H1 (cell line): Measurements from ENCODE around the gene RAB6D. TPM values are rescaled to one million over a fixed set of nuclear protein-coding genes. Genes with fewer than 3 reads are reported as not detected.
"Not testable (repeated sequence)": the region's sequence is repeated elsewhere in the genome, so short reads cannot be mapped to it uniquely, and the experiment has no call there.

Experiments used
- CTCF ChIA-PET: fragments of 300-600 bp; sonication (Branson Sonifier 250); formaldehyde crosslinking; loops from one replicate; lab custom pipeline; 2021; ENCODE audit not compliant: partially characterized antibody; lab: Charles Lee
- POLR2A ChIA-PET: fragments of 300-600 bp; sonication (Branson Sonifier 250); formaldehyde crosslinking; loops from one replicate; lab custom pipeline; 2021; ENCODE audit warnings: inconsistent platforms; ENCODE audit not compliant: partially characterized antibody; lab: Charles Lee
- DNase-seq, 2 experiments: peaks; one replicate each; pipeline versions ENCODE4 v3.0.0 to v3.0.0-alpha.2; 2010 to 2022; ENCODE audit warnings: low spot score in 2 of 2, low read depth in 1 of 2, mixed read lengths in 1 of 2
- FAIRE-seq: peaks from 2 replicates; lab custom pipeline; 2011; peaks lifted over from hg19 to GRCh38; lab: Jason Lieb, UNC
- H2AFZ ChIP-seq: 2 replicates; pipeline ENCODE4 v1.8.1; 2012; ENCODE audit warnings: low read length, inconsistent platforms
- H2AK5ac ChIP-seq: 2 replicates; pipeline ENCODE4 v1.6.1; 2013; ENCODE audit warnings: low read depth, low read length
- H2BK120ac ChIP-seq: replicated peaks from 2 replicates; pipeline ENCODE3; 2013; ENCODE audit warnings: low read depth, low read length, inconsistent platforms
- H2BK12ac ChIP-seq: 2 replicates; pipeline ENCODE4 v1.6.1; 2013; ENCODE audit warnings: low read depth, low read length
- H2BK15ac ChIP-seq: 2 replicates; pipeline ENCODE4 v1.6.1; 2013; ENCODE audit warnings: low read length
- H2BK20ac ChIP-seq: 2 replicates; pipeline ENCODE4 v1.6.1; 2013; ENCODE audit warnings: low read length
- H2BK5ac ChIP-seq: 2 replicates; pipeline ENCODE4 v1.6.1; 2013; ENCODE audit warnings: low read depth, low read length
- H3K14ac ChIP-seq: 2 replicates; pipeline ENCODE4 v1.6.1; 2013; ENCODE audit warnings: inconsistent platforms; ENCODE audit not compliant: insufficient read length
- H3K18ac ChIP-seq: 2 replicates; pipeline ENCODE4 v1.6.1; 2013; ENCODE audit warnings: low read length; ENCODE audit errors: extremely low read depth
- H3K23ac ChIP-seq: 2 replicates; pipeline ENCODE4 v1.6.1; 2013; ENCODE audit warnings: inconsistent platforms; ENCODE audit not compliant: insufficient read length
- H3K23me2 ChIP-seq: 2 replicates; pipeline ENCODE4 v1.6.1; 2013; ENCODE audit warnings: low read depth, low read length
- H3K27ac ChIP-seq: 2 replicates; pipeline ENCODE4 v1.6.1; 2011; ENCODE audit warnings: low read depth, low read length, inconsistent platforms
- H3K27me3 ChIP-seq, 4 experiments: replicated peaks in 1 of 4; 1 replicate in 1 of 4; 2 replicates in 3 of 4; pipeline versions ENCODE4 v1.6.1 to v1.8.1; 2011 to 2013; ENCODE audit warnings: low read length in 3 of 4, mild to moderate bottlenecking in 3 of 4, inconsistent platforms in 2 of 4, mixed read lengths in 2 of 4, moderate library complexity in 1 of 4; ENCODE audit not compliant: control insufficient read depth in 3 of 4, insufficient read depth in 3 of 4; ENCODE audit errors: extremely low read depth in 1 of 4
- H3K36me3 ChIP-seq, 4 experiments: 2 replicates each; pipeline versions ENCODE4 v1.6.1 to v1.8.1; 2011 to 2013; ENCODE audit warnings: mild to moderate bottlenecking in 4 of 4, low read length in 3 of 4, moderate library complexity in 2 of 4, control low read depth in 1 of 4, inconsistent platforms in 1 of 4; ENCODE audit not compliant: insufficient read depth in 4 of 4, control insufficient read depth in 2 of 4
- H3K4ac ChIP-seq: replicated peaks from 2 replicates; pipeline ENCODE3; 2013; ENCODE audit warnings: low read length, low read depth, mixed read lengths, inconsistent platforms; ENCODE audit not compliant: insufficient read length
- H3K4me1 ChIP-seq, 4 experiments: replicated peaks in 1 of 4; 1 replicate in 1 of 4; 2 replicates in 3 of 4; pipeline versions ENCODE4 v1.6.1 to v1.8.1; 2011 to 2013; ENCODE audit warnings: low read length in 3 of 4, inconsistent platforms in 2 of 4, mixed read lengths in 1 of 4; ENCODE audit not compliant: insufficient read depth in 4 of 4, control insufficient read depth in 3 of 4
- H3K4me2 ChIP-seq, 2 experiments: 2 replicates each; pipeline versions ENCODE4 v1.6.1 to v1.8.1; 2011 to 2013; ENCODE audit warnings: low read depth in 2 of 2, low read length in 2 of 2, control low read depth in 1 of 2, inconsistent platforms in 1 of 2, mild to moderate bottlenecking in 1 of 2; ENCODE audit not compliant: insufficient read depth in 1 of 2
- H3K4me3 ChIP-seq, 4 experiments: fragments of 200-600, 300-600 bp in 1 of 4; sonication (generic), shearing (Covaris generic), sonication (Bioruptor Twin) in 1 of 4; 2 replicates each; pipeline versions ENCODE4 v1.5.1 to v1.8.1; 2011 to 2016; ENCODE audit warnings: low read length in 4 of 4, low read depth in 3 of 4, control low read depth in 2 of 4, inconsistent platforms in 2 of 4, mild to moderate bottlenecking in 2 of 4, mixed read lengths in 1 of 4, moderate library complexity in 1 of 4; ENCODE audit not compliant: insufficient read depth in 2 of 4; ENCODE audit errors: extremely low read depth in 1 of 4
- H3K56ac ChIP-seq: replicated peaks from 2 replicates; pipeline ENCODE3; 2013; ENCODE audit warnings: low read depth, mild to moderate bottlenecking, mixed read lengths, low read length, inconsistent platforms; ENCODE audit not compliant: insufficient read length
- H3K79me1 ChIP-seq: 2 replicates; pipeline ENCODE4 v1.6.1; 2013; ENCODE audit warnings: low read depth, low read length, control low read depth
- H3K79me2 ChIP-seq, 2 experiments: 2 replicates each; pipeline versions ENCODE4 v1.6.1 to v1.8.1; 2012 to 2013; ENCODE audit warnings: low read length in 2 of 2, mild to moderate bottlenecking in 2 of 2, inconsistent platforms in 1 of 2; ENCODE audit not compliant: insufficient read depth in 2 of 2, control insufficient read depth in 1 of 2
- H3K9ac ChIP-seq, 4 experiments: replicated peaks in 1 of 4; 1 replicate in 1 of 4; 2 replicates in 3 of 4; pipeline versions ENCODE4 v1.6.1 to v1.8.1; 2011 to 2013; ENCODE audit warnings: low read depth in 3 of 4, low read length in 3 of 4, control low read depth in 2 of 4, mild to moderate bottlenecking in 2 of 4, moderate library complexity in 2 of 4, inconsistent platforms in 1 of 4; ENCODE audit errors: extremely low read depth in 1 of 4
- H3K9me3 ChIP-seq, 2 experiments: 2 replicates each; pipeline versions ENCODE4 v1.6.1 to v1.8.1; 2012 to 2013; ENCODE audit warnings: mild to moderate bottlenecking in 2 of 2, moderate library complexity in 2 of 2, control low read depth in 1 of 2, inconsistent platforms in 1 of 2, low read depth in 1 of 2, low read length in 1 of 2, mixed read lengths in 1 of 2; ENCODE audit not compliant: insufficient read depth in 2 of 2
- H4K20me1 ChIP-seq, 2 experiments: replicated peaks in 1 of 2; 2 replicates each; pipeline versions ENCODE3 to v1.8.1; 2011 to 2013; ENCODE audit warnings: inconsistent platforms in 2 of 2, low read length in 2 of 2, mild to moderate bottlenecking in 1 of 2; ENCODE audit not compliant: insufficient read depth in 2 of 2, control insufficient read depth in 1 of 2
- H4K5ac ChIP-seq: 2 replicates; pipeline ENCODE4 v1.6.1; 2013; ENCODE audit warnings: low read length, low read depth, mixed read lengths, inconsistent platforms; ENCODE audit not compliant: insufficient read length
- H4K8ac ChIP-seq: 2 replicates; pipeline ENCODE4 v1.8.0; 2013; ENCODE audit warnings: mild to moderate bottlenecking, moderate library complexity, low read length, inconsistent platforms; ENCODE audit not compliant: insufficient read depth; ENCODE audit errors: extremely low read depth
- H4K91ac ChIP-seq: replicated peaks from 2 replicates; pipeline ENCODE3; 2013; ENCODE audit warnings: low read length, mixed read lengths, inconsistent platforms; ENCODE audit not compliant: insufficient read length
- WGBS, 2 experiments: shearing (Covaris generic) in 1 of 2; methylation state at CpG; one replicate each; pipeline versions ENCODE4 v1.1.6 to v1.1.7; 2013 to 2015; ENCODE audit warnings: low lambda C conversion rate in 2 of 2, mixed read lengths in 2 of 2, inconsistent platforms in 1 of 2, low coverage in 1 of 2, missing lambda C conversion rate in 1 of 2; ENCODE audit not compliant: insufficient replicate concordance in 2 of 2, insufficient coverage in 1 of 2, insufficient read length in 1 of 2; ENCODE audit errors: extremely low coverage in 1 of 2, missing lambda C conversion rate in 1 of 2; 5-methylcytosine and 5-hydroxymethylcytosine counted together
- polyA plus RNA-seq, 7 experiments: library from polyadenylated mRNA; depleted of rRNA in 3 of 7; stranded (reverse) in 5 of 7; unstranded in 2 of 7; fragments of >200 nt in 5 of 7; fragments of 200-250 nt in 2 of 7; gene quantifications; 1 replicate in 5 of 7; 2 replicates in 1 of 7; 4 replicates in 1 of 7; pipeline versions ENCODE4 v1.2.1 to v1.2.3, GENCODE V29; 2011 to 2013; ENCODE audit warnings: missing spikeins in 2 of 7, mixed read lengths in 2 of 7
- total RNA-seq: library from RNA; stranded (reverse); fragmentation: NEBNext Ultra II Directional; extraction: Animal tissue kit (Norgen Biotek cat#: 25700); gene quantifications from 2 replicates; pipeline ENCODE4 v1.2.1, GENCODE V29; 2021

RAB6D gene
- total and polyA plus RNA-seq, 2 of the 8 experiments (the other 6 are each of a cell fraction or from before 2014, with no cell fraction given) = 0.05 to 0.22 TPM

- H3K4ac ChIP-seq, H3K36me3 ChIP-seq, H4K5ac ChIP-seq, FAIRE-seq, DNase-seq, H3K18ac ChIP-seq, H3K4me1 ChIP-seq, H3K9me3 ChIP-seq, H3K79me2 ChIP-seq, H3K23me2 ChIP-seq, H2BK5ac ChIP-seq, H2AK5ac ChIP-seq, H3K56ac ChIP-seq, H3K27me3 ChIP-seq, H4K20me1 ChIP-seq, CTCF ChIA-PET, H3K79me1 ChIP-seq, H3K9ac ChIP-seq, POLR2A ChIA-PET, H2BK120ac ChIP-seq, H2AFZ ChIP-seq, H2BK20ac ChIP-seq, H2BK15ac ChIP-seq, H3K14ac ChIP-seq, H3K23ac ChIP-seq, H3K4me2 ChIP-seq, H3K4me3 ChIP-seq, H4K8ac ChIP-seq, H3K27ac ChIP-seq, H2BK12ac ChIP-seq, H4K91ac ChIP-seq: not testable (repeated sequence)
- WGBS, 2 experiments = 92% methylated on average over 6 of the region's 9 CpGs; no CpG with 5 or more reads in 1 of the 2 experiments
Measured at GRCh38 chr2:131368493-131369066, 4.6 kb upstream of the RAB6D start.
